ENCODE data around the gene PPP2R5E.

PPP2R5E gene

DNA sequence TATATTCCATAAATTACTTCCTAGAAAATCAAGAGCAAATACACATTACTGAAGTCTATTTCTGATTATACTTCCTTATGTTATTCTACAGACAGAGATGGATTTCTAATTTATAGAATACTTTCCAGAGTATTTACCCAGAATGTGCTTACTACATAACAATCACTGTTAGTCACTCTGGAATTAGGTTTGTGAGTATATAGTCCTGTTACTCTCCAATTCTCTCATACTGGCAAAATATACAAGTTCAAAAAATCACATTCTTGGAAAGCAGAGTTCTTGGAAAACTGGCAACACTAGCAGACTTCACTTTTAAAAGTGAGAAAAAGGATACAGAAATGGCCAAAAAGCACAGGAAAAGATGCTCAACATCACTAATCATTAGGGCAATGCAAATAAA is 7.3 kb downstream of the PPP2R5E start:
- Histone ChIP-seq H3F3A (ENCODE audit: insufficient read depth) (no peaks in the 10 kb centered on the region; the same call in 1 of the 2 replicates), H4K20me1 (ENCODE audit: low read depth, low read length) (no peaks in the 10 kb centered on the region), H3K36me3 (ENCODE audit: low read length) (peaks cover 38% of the 10 kb centered on the region), H3K4me2 (ENCODE audit: low read depth, low read length, poor library complexity, severe bottlenecking) (no peak overlapping the region), H3K9ac (ENCODE audit: low read length) (no peak overlapping the region), H2AFZ (ENCODE audit: low read depth, low read length, severe bottlenecking) (no peak overlapping the region), H3K9me2 (replicated peaks; ENCODE audit: insufficient read depth, low read length) (no peaks in the 10 kb centered on the region), H3K27ac (ENCODE audit: low read depth, low read length) (no peak overlapping the region), H3K4me3 (ENCODE audit: insufficient read depth, low read length, poor library complexity, severe bottlenecking) (no peak overlapping the region), H3K9me3 (ENCODE audit: insufficient read depth, low read length) (no peaks in the 10 kb centered on the region), H3K27me3 (ENCODE audit: low read length) (no peaks in the 10 kb centered on the region), H3K79me2 (ENCODE audit: insufficient read depth, low read length) (peaks cover 69% of the 10 kb centered on the region)
- TF ChIP-seq EZH2phosphoT487 (conservative IDR thresholded peaks at IDR 0.05; ENCODE audit: low read length): no peak
- TF ChIP-seq, protein P1, sequence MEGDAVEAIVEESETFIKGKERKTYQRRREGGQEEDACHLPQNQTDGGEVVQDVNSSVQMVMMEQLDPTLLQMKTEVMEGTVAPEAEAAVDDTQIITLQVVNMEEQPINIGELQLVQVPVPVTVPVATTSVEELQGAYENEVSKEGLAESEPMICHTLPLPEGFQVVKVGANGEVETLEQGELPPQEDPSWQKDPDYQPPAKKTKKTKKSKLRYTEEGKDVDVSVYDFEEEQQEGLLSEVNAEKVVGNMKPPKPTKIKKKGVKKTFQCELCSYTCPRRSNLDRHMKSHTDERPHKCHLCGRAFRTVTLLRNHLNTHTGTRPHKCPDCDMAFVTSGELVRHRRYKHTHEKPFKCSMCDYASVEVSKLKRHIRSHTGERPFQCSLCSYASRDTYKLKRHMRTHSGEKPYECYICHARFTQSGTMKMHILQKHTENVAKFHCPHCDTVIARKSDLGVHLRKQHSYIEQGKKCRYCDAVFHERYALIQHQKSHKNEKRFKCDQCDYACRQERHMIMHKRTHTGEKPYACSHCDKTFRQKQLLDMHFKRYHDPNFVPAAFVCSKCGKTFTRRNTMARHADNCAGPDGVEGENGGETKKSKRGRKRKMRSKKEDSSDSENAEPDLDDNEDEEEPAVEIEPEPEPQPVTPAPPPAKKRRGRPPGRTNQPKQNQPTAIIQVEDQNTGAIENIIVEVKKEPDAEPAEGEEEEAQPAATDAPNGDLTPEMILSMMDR (IDR thresholded peaks at IDR 0.05; ENCODE audit: insufficient read depth, low read length, poor library complexity, severe bottlenecking): no peak

GRCh38 chr14:63533474-63533873 is 9.7 kb downstream of the PPP2R5E start:
- H3K9me3 ChIP-seq (ENCODE audit: insufficient read depth, low read length): no peaks in the 10 kb centered on the region
- peaks cover 76% of the 10 kb centered on the region for H3K79me2 ChIP-seq (ENCODE audit: insufficient read depth, low read length)
- no peak overlapping the region for H3K27ac ChIP-seq (ENCODE audit: low read depth, low read length)
- H3K27me3 ChIP-seq (ENCODE audit: low read length): no peaks in the 10 kb centered on the region
- H2AFZ ChIP-seq (ENCODE audit: low read depth, low read length, severe bottlenecking): no peak overlapping the region
- no peak overlapping the region for H3K9ac ChIP-seq (ENCODE audit: low read length)
- H3K4me2 ChIP-seq (ENCODE audit: low read depth, low read length, poor library complexity, severe bottlenecking): no peak overlapping the region
- TF ChIP-seq, protein P1 (IDR thresholded peaks at IDR 0.05; ENCODE audit: insufficient read depth, low read length, poor library complexity, severe bottlenecking): no peak
- TF ChIP-seq EZH2phosphoT487 (conservative IDR thresholded peaks at IDR 0.05; ENCODE audit: low read length): no peak
- peaks cover 26% of the 10 kb centered on the region for H3K36me3 ChIP-seq (ENCODE audit: low read length)
- peaks cover 2% of the 10 kb centered on the region; the same call in 1 of the 2 replicates for H3F3A ChIP-seq (ENCODE audit: insufficient read depth)
- no peaks in the 10 kb centered on the region for H4K20me1 ChIP-seq (ENCODE audit: low read depth, low read length)
- no peaks in the 10 kb centered on the region for H3K9me2 ChIP-seq (replicated peaks; ENCODE audit: insufficient read depth, low read length)
- no peak overlapping the region for H3K4me3 ChIP-seq (ENCODE audit: insufficient read depth, low read length, poor library complexity, severe bottlenecking)

GRCh38 chr14:63524537-63525155 is 18.5 kb downstream of the PPP2R5E start:
- no peak overlapping the region for H3K9ac ChIP-seq (ENCODE audit: low read length)
- no peak overlapping the region for H3K4me3 ChIP-seq (ENCODE audit: insufficient read depth, low read length, poor library complexity, severe bottlenecking)
- H2AFZ ChIP-seq (ENCODE audit: low read depth, low read length, severe bottlenecking): no peak overlapping the region

More at GRCh38 chr14:63524537-63525155, 18.5 kb downstream of the PPP2R5E start:
- Histone ChIP-seq H3K27me3 (ENCODE audit: low read length) (no peaks in the 10 kb centered on the region), H3K79me2 (ENCODE audit: insufficient read depth, low read length) (peaks cover 59% of the 10 kb centered on the region), H3F3A (ENCODE audit: insufficient read depth) (peaks cover 2% of the 10 kb centered on the region; the same call in 1 of the 2 replicates), H3K36me3 (ENCODE audit: low read length) (peaks cover 6% of the 10 kb centered on the region), H3K27ac (ENCODE audit: low read depth, low read length) (no peak overlapping the region), H4K20me1 (ENCODE audit: low read depth, low read length) (peaks cover 10% of the 10 kb centered on the region; the same call in 1 of the 2 replicates), H3K9me2 (replicated peaks; ENCODE audit: insufficient read depth, low read length) (no peaks in the 10 kb centered on the region), H3K9me3 (ENCODE audit: insufficient read depth, low read length) (no peaks in the 10 kb centered on the region), H3K4me2 (ENCODE audit: low read depth, low read length, poor library complexity, severe bottlenecking) (no peak overlapping the region)
- TF ChIP-seq, protein P1 (IDR thresholded peaks at IDR 0.05; ENCODE audit: insufficient read depth, low read length, poor library complexity, severe bottlenecking): no peak
- no peak for TF ChIP-seq EZH2phosphoT487 (conservative IDR thresholded peaks at IDR 0.05; ENCODE audit: low read length)
